Panc1 (cell line): ENCODE data around the gene LRP5. TPM values are rescaled to one million over a fixed set of nuclear protein-coding genes. Genes with fewer than 3 reads are reported as not detected.

ENCODE experiments used
- ATAC-seq: fragments of 200-7000 bp; cut with Tn5 transposase; 2 replicates; pipeline ENCODE4 v1.9.1; 2020; ENCODE audit warnings: mild to moderate bottlenecking, moderate library complexity
- BruUV-seq: library from RNA; stranded (reverse); fragments of 400-500 nt; replicated peaks from 2 replicates; lab custom pipeline; 2021; lab: Mats Ljungman, UMichigan
- CTCF ChIA-PET: fragments of 300-600 bp; sonication (Branson Sonifier 250); formaldehyde crosslinking; loops from one replicate; lab custom pipeline; 2022; ENCODE audit warnings: antibody characterized with exemption; lab: Charles Lee
- POLR2A ChIA-PET: fragments of 300-600 bp; sonication (Branson Sonifier 250); formaldehyde crosslinking; loops from one replicate; lab custom pipeline; 2022; ENCODE audit warnings: antibody characterized with exemption; lab: Charles Lee
- DNase-seq: peaks from one replicate; pipeline ENCODE4 v3.0.0-alpha.2; 2010; ENCODE audit warnings: low read depth, low spot score
- H3K27ac ChIP-seq: 2 replicates; pipeline ENCODE4 v1.5.1; 2011; ENCODE audit warnings: mild to moderate bottlenecking, low read length, inconsistent platforms
- H3K27me3 ChIP-seq: fragments of 200-500 bp; sonication (Bioruptor generic); 2 replicates; pipeline ENCODE4 v1.6.0; 2014; ENCODE audit warnings: low read length, inconsistent platforms; ENCODE audit not compliant: control insufficient read depth, insufficient read depth
- H3K36me3 ChIP-seq: fragments of 200-500 bp; sonication (Bioruptor generic); 2 replicates; pipeline ENCODE4 v1.5.1; 2014; ENCODE audit warnings: inconsistent platforms, mild to moderate bottlenecking, low read length, moderate library complexity; ENCODE audit not compliant: control insufficient read depth, insufficient read depth
- H3K4me1 ChIP-seq: 2 replicates; pipeline ENCODE4 v1.5.1; 2011; ENCODE audit warnings: inconsistent platforms, mild to moderate bottlenecking, low read length, moderate library complexity; ENCODE audit not compliant: control insufficient read depth, insufficient read depth
- H3K4me3 ChIP-seq, 2 experiments: 2 replicates each; pipeline ENCODE4 v1.5.1; 2011 to 2012; ENCODE audit warnings: low read depth in 2 of 2, low read length in 2 of 2, mild to moderate bottlenecking in 2 of 2, inconsistent platforms in 1 of 2, moderate library complexity in 1 of 2
- H3K9me3 ChIP-seq: fragments of 200-500 bp; sonication (Bioruptor generic); 2 replicates; pipeline ENCODE4 v1.5.1; 2014; ENCODE audit warnings: low read depth, mild to moderate bottlenecking, inconsistent platforms, low read length, moderate library complexity; ENCODE audit not compliant: control insufficient read depth, insufficient read depth
- POLR2AphosphoS5 ChIP-seq: IDR thresholded peaks from 2 replicates; pipeline ENCODE4 v1.6.1; 2012; ENCODE audit warnings: mild to moderate bottlenecking, low read depth, low read length, moderate library complexity
- REST ChIP-seq, 2 experiments: IDR thresholded peaks; 2 replicates each; pipeline ENCODE4 v1.6.1; 2011 to 2012; ENCODE audit warnings: low read depth in 2 of 2, control low read depth in 1 of 2, low read length in 1 of 2, mild to moderate bottlenecking in 1 of 2, moderate library complexity in 1 of 2; ENCODE audit not compliant: insufficient read depth in 1 of 2
- SIN3A ChIP-seq: IDR thresholded peaks from 2 replicates; pipeline ENCODE4 v1.6.1; 2012; ENCODE audit warnings: low read depth, mild to moderate bottlenecking, low read length, moderate library complexity, borderline replicate concordance; ENCODE audit not compliant: insufficient read depth
- TCF7L2 ChIP-seq: IDR thresholded peaks from 2 replicates; pipeline ENCODE4 v1.6.1; 2011; ENCODE audit warnings: mild to moderate bottlenecking, low read depth, low read length, inconsistent platforms
- in situ Hi-C: cut with HindIII; loops from 2 replicates; pipeline ENCODE4 v1.10.0; 2016; ENCODE audit warnings: low sequenced_read_pairs, low pct_unique_long_range_greater_than_20kb
- intact Hi-C: fragments of 100-400 bp; cut with micrococcal nuclease; formaldehyde crosslinking; loops from one replicate; pipeline ENCODE4 v1.10.0; 2022; ENCODE audit not compliant: unreplicated experiment
- total RNA-seq: library from RNA; stranded (reverse); gene quantifications from one replicate; pipeline ENCODE4 v1.2.1, GENCODE V29; 2021; ENCODE audit not compliant: unreplicated experiment
- TF ChIP-seq, protein P1 (sequence below): fragments of 450-650 bp; IDR thresholded peaks from 2 replicates; pipeline ENCODE4 v1.5.1; 2017; ENCODE audit warnings: mild to moderate bottlenecking

The LRP5 gene
- total RNA-seq, 1 experiment from 2014 or later = 171 TPM

DNA sequence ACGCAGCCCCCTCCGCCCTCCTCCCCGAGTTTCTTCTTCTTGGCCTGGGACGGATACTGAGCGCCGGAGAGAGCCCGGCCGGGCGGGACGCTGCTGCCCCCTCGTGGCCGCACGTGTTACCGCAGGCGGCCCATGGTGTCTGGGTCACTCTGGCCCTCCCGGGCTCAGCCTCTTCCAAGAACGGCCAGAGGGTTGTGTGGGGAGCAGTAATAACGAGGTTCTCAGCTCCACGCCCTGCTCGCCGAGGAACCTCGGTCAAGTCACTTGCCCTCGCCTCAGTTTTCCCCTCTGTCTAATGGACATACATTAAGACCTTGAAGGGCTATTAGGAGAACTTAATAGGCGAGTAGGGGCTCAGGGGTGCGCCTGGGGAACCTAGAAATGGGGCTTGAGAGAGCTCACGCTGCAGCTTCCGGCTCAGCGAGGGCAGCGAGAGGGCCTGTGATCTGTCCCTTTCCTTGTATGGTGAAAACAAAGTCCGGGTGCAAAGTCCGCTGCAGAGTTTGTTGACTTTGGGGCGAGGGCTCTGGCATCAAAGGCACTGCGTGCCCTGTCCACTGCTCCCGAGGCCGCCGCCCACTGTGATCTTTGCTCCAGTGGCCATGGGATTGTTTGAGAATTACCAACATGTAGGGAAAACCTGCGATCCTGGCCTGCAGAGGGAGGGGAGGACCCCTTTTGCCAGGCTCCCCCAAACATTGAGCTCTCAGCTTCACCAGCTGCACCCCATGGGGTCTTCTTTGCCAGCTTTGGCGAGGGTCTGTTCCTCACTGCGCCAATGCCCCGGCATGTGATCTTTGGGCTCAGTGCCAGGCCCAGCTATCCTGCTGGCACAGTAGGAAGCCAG is 14.4 kb upstream of the LRP5 start:
- intact Hi-C loops (loop anchor here (1.0 to 10.0 kb wide), 2 partner anchors 41 to 83 kb away; partner anchors contain the start of gene KMT5B), in situ Hi-C loops (no loop called here)
- peak overlapping the region in 1 of 2 experiments; percentile 47; a peak in 2 of 4 replicates for H3K4me3 ChIP-seq

More for the DNA sequence above, 14.4 kb upstream of the LRP5 start:
- TF ChIP-seq, protein P1, sequence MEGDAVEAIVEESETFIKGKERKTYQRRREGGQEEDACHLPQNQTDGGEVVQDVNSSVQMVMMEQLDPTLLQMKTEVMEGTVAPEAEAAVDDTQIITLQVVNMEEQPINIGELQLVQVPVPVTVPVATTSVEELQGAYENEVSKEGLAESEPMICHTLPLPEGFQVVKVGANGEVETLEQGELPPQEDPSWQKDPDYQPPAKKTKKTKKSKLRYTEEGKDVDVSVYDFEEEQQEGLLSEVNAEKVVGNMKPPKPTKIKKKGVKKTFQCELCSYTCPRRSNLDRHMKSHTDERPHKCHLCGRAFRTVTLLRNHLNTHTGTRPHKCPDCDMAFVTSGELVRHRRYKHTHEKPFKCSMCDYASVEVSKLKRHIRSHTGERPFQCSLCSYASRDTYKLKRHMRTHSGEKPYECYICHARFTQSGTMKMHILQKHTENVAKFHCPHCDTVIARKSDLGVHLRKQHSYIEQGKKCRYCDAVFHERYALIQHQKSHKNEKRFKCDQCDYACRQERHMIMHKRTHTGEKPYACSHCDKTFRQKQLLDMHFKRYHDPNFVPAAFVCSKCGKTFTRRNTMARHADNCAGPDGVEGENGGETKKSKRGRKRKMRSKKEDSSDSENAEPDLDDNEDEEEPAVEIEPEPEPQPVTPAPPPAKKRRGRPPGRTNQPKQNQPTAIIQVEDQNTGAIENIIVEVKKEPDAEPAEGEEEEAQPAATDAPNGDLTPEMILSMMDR = peak; percentile 100
- TF ChIP-seq TCF7L2 = no peak
- no peak for TF ChIP-seq REST (IDR thresholded peaks at IDR 0.05; ENCODE audit: insufficient read depth in 1 of 2, low read depth in 2 of 2, low read length in 1 of 2)
- TF ChIP-seq SIN3A = no peak
- peak; percentile 40; the same call in 1 of the 2 replicates for TF ChIP-seq POLR2AphosphoS5
- no peaks in the 10 kb centered on the region for H3K36me3 ChIP-seq
- ChIA-PET POLR2A (interaction anchor here (0.7 kb wide), 1 partner anchor 19 kb away, joined by 3 read pairs; no protein-coding TSS in a partner anchor), CTCF (interaction anchor here (0.5 to 5.5 kb wide), 10 partner anchors 10 to 89 kb away, joined by 3 to 40 read pairs (median 4); partner anchors contain the start of gene C11orf24)
- no peaks in the 10 kb centered on the region for H3K9me3 ChIP-seq
- no peaks in the 10 kb centered on the region for H3K27me3 ChIP-seq
- no TSS peak for BruUV-seq
- H3K4me1 ChIP-seq = peaks cover 24% of the 10 kb centered on the region
- DNase-seq (no peak), ATAC-seq (peak; percentile 95)
- H3K27ac ChIP-seq = peak overlapping the region; percentile 36
